Measurements from ENCODE around the gene KLHDC7B.

Gene KLHDC7B

GRCh38 chr22:50597097-50597496 is 51.4 kb downstream of the KLHDC7B start:
- Histone ChIP-seq H3K36me3 (ENCODE audit: insufficient read depth, low read length) (no peaks in the 10 kb centered on the region), H3K27me3 (ENCODE audit: control insufficient read depth in 1 of 2, insufficient read depth in 2 of 2, low read length in 2 of 2) (peaks cover 12 to 28% of the 10 kb centered on the region in 2 donors), H3K27ac (ENCODE audit: low read depth, low read length) (no peak overlapping the region), H3K9me3 (ENCODE audit: low read length) (no peaks in the 10 kb centered on the region), H3K9ac (ENCODE audit: low read length) (no peak overlapping the region), H3K4me3 (ENCODE audit: low read depth in 1 of 2, low read length in 2 of 2) (no peak overlapping the region), H3K4me1 (ENCODE audit: insufficient read depth, low read length) (no peaks in the 10 kb centered on the region)

GRCh38 chr22:50599816-50600455 is 54.2 kb downstream of the KLHDC7B start:
- H3K4me3 ChIP-seq (ENCODE audit: low read depth in 1 of 2, low read length in 2 of 2) = no peak overlapping the region
- no peak overlapping the region for H3K27ac ChIP-seq (ENCODE audit: low read depth, low read length)
- H3K36me3 ChIP-seq (ENCODE audit: insufficient read depth, low read length) = no peaks in the 10 kb centered on the region
- no peak overlapping the region for H3K9ac ChIP-seq (ENCODE audit: low read length)
- no peaks in the 10 kb centered on the region for H3K4me1 ChIP-seq (ENCODE audit: insufficient read depth, low read length)
- no peaks in the 10 kb centered on the region for H3K9me3 ChIP-seq (ENCODE audit: low read length)
- peaks cover 16 to 44% of the 10 kb centered on the region in 2 donors for H3K27me3 ChIP-seq (ENCODE audit: control insufficient read depth in 1 of 2, insufficient read depth in 2 of 2, low read length in 2 of 2)

- Histone ChIP-seq H3K27me3 (ENCODE audit: control insufficient read depth in 1 of 2, insufficient read depth in 2 of 2, low read length in 2 of 2) (peaks cover 16 to 50% of the 10 kb centered on the region in 2 donors), H3K4me3 (ENCODE audit: low read depth in 1 of 2, low read length in 2 of 2) (no peak within 1 kb of the TSS), H3K9me3 (ENCODE audit: low read length) (no peaks in the 10 kb centered on the region), H3K36me3 (ENCODE audit: insufficient read depth, low read length) (no peaks in the 10 kb centered on the region), H3K4me1 (ENCODE audit: insufficient read depth, low read length) (no peaks in the 10 kb centered on the region), H3K27ac (ENCODE audit: low read depth, low read length) (no peak within 1 kb of the TSS), H3K9ac (ENCODE audit: low read length) (no peak within 1 kb of the TSS)
These were observed 54.8 kb downstream of the KLHDC7B start, which contains the start of gene MAPK8IP2 for GRCh38 chr22:50600538-50600937. Gene MAPK8IP2 (plus strand): TSS chr22:50600793. CDS start chr22:50600819, 26 bp downstream.

All from muscle layer of colon (tissue), 2 donors.